Hematopoietic multipotent progenitor cell treated with erythropoietin and hydrocortisone succinate and interleukin-3 and kit ligand, for 6 days (in vitro differentiated cells): ENCODE measurements around the gene UHMK1.
"Not testable (repeated sequence)": the region's sequence is repeated elsewhere in the genome, so short reads cannot be mapped to it uniquely, and the experiment has no call there.

ENCODE experiments used
- DNase-seq: peaks from one replicate; pipeline ENCODE4 v3.0.0-alpha.2; 2015

UHMK1 gene

GRCh38 chr1:162568802-162569201 lies 71.2 kb downstream of the UHMK1 start:
- DNase-seq: no peak

GRCh38 chr1:162570718-162571117 lies 73.1 kb downstream of the UHMK1 start:
- DNase-seq: no peak

- DNase-seq: not testable (repeated sequence)
These were observed 73.5 kb downstream of the UHMK1 start for GRCh38 chr1:162571121-162571520.

- DNase-seq: no peak
These were observed 74.1 kb downstream of the UHMK1 start for GRCh38 chr1:162571696-162572095.

- DNase-seq: peak; percentile 56
These were observed 75.5 kb downstream of the UHMK1 start for GRCh38 chr1:162573136-162573535.

GRCh38 chr1:162578071-162578700 lies 80.6 kb downstream of the UHMK1 start:
- no peak for DNase-seq

GRCh38 chr1:162578936-162579335 lies 81.3 kb downstream of the UHMK1 start:
- no peak for DNase-seq
